HepG2 (cell line): ENCODE data around the gene BSN. TPM values are rescaled to one million over a fixed set of nuclear protein-coding genes. Genes with fewer than 3 reads are reported as not detected.

ENCODE experiments used
- ATAC-seq: fragments of 200-7000 bp; cut with Tn5 transposase; 3 replicates; pipeline ENCODE4 v1.9.1; 2020; ENCODE audit warnings: mild to moderate bottlenecking, moderate library complexity
- BruUV-seq: library from RNA; stranded (reverse); fragments of 400-500 nt; replicated peaks from 2 replicates; lab custom pipeline; 2021; lab: Mats Ljungman, UMichigan
- CTCF ChIA-PET: fragments of 300-600 bp; formaldehyde crosslinking; extraction: SDS; loops from one replicate; lab custom pipeline; 2021; ENCODE audit warnings: low total read pairs, inconsistent platforms, low intra/inter-chr PET ratio; lab: Yijun Ruan, JAX
- POLR2A ChIA-PET: fragments of 350-600 bp; sonication (Branson Sonifier 250); formaldehyde crosslinking; loops from one replicate; lab custom pipeline; 2020; ENCODE audit warnings: antibody characterized with exemption, inconsistent platforms; lab: Yijun Ruan, JAX
- DNase-seq: peaks from one replicate; pipeline ENCODE4 v3.0.0-alpha.2; 2015; ENCODE audit warnings: low spot score
- FAIRE-seq: peaks from 3 replicates; lab custom pipeline; 2011; peaks lifted over from hg19 to GRCh38; lab: Jason Lieb, UNC
- H2AFZ ChIP-seq: one replicate; pipeline ENCODE4 v1.6.1; 2011; ENCODE audit warnings: low read length, inconsistent platforms
- H3K27ac ChIP-seq: fragments of 300-600 bp; 3 replicates; pipeline ENCODE4 v1.8.0; 2011; ENCODE audit warnings: mixed run types, mild to moderate bottlenecking, mixed read lengths, low read length, inconsistent platforms; ENCODE audit not compliant: insufficient read depth; ENCODE audit errors: extremely low read length
- H3K27me3 ChIP-seq, 2 experiments: fragments of 200-600 bp in 1 of 2; 2 replicates in 1 of 2; 3 replicates in 1 of 2; pipeline versions ENCODE4 v1.6.0 to v1.8.0; 2011; ENCODE audit warnings: low read length in 2 of 2, mild to moderate bottlenecking in 2 of 2, moderate library complexity in 2 of 2, inconsistent platforms in 1 of 2; ENCODE audit not compliant: insufficient read depth in 2 of 2, control insufficient read depth in 1 of 2
- H3K36me3 ChIP-seq, 2 experiments: fragments of 200-600 bp in 1 of 2; replicated peaks in 1 of 2; 2 replicates in 1 of 2; 3 replicates in 1 of 2; pipeline versions ENCODE4 v1.5.1 to v1.8.0; 2011; ENCODE audit warnings: low read length in 2 of 2, inconsistent platforms in 1 of 2; ENCODE audit not compliant: insufficient read depth in 2 of 2, control insufficient read depth in 1 of 2
- H3K4me1 ChIP-seq: 2 replicates; pipeline ENCODE4 v1.5.1; 2012; ENCODE audit warnings: low read length, inconsistent platforms; ENCODE audit not compliant: insufficient read depth
- H3K4me2 ChIP-seq: 2 replicates; pipeline ENCODE4 v1.6.0; 2011; ENCODE audit warnings: low read depth, low read length, inconsistent platforms
- H3K4me3 ChIP-seq, 3 experiments: fragments of 200-600 bp in 1 of 3; sonication (generic), shearing (Covaris generic) in 1 of 3; replicated peaks in 1 of 3; 2 replicates each; pipeline ENCODE4 v1.5.1; 2011 to 2016; ENCODE audit warnings: low read length in 3 of 3, inconsistent platforms in 2 of 3, low read depth in 2 of 3, mild to moderate bottlenecking in 2 of 3, control low read depth in 1 of 3, mixed read lengths in 1 of 3; ENCODE audit not compliant: insufficient read depth in 1 of 3
- H3K79me2 ChIP-seq: one replicate; pipeline ENCODE4 v1.6.1; 2011; ENCODE audit warnings: low read length, inconsistent platforms; ENCODE audit not compliant: insufficient read depth
- H3K9ac ChIP-seq: 2 replicates; pipeline ENCODE4 v1.6.0; 2011; ENCODE audit warnings: mild to moderate bottlenecking, low read depth, low read length, inconsistent platforms; ENCODE audit not compliant: insufficient read depth
- H3K9me3 ChIP-seq: 2 replicates; pipeline ENCODE4 v1.5.1; 2012; ENCODE audit warnings: mild to moderate bottlenecking, low read length
- H4K20me1 ChIP-seq: 2 replicates; pipeline ENCODE4 v1.6.0; 2011; ENCODE audit warnings: inconsistent platforms, mild to moderate bottlenecking, low read length, moderate library complexity; ENCODE audit not compliant: insufficient read depth
- FOXJ3 ChIP-seq: sonication (generic); formaldehyde crosslinking; IDR thresholded peaks from 2 replicates; pipeline ENCODE4 v1.4.0; 2020; ENCODE audit warnings: missing genetic modification reagents, mild to moderate bottlenecking, borderline replicate concordance
- GABPB1 ChIP-seq: IDR thresholded peaks from 2 replicates; pipeline ENCODE4 v1.6.1; 2016; ENCODE audit warnings: mild to moderate bottlenecking, missing genetic modification reagents, moderate library complexity, missing compliant biosample characterization
- GATA4 ChIP-seq: sonication (generic); IDR thresholded peaks from 2 replicates; pipeline ENCODE4 v1.6.1; 2016; ENCODE audit warnings: antibody characterized with exemption, low read depth, borderline replicate concordance
- MXD3 ChIP-seq: IDR thresholded peaks from 2 replicates; pipeline ENCODE4 v1.6.1; 2016; ENCODE audit warnings: mild to moderate bottlenecking, missing biosample characterization, missing genetic modification reagents
- MZF1 ChIP-seq: sonication (generic); formaldehyde crosslinking; IDR thresholded peaks from 2 replicates; pipeline ENCODE4 v1.8.1; 2023; ENCODE audit warnings: mild to moderate bottlenecking, missing genetic modification reagents, borderline replicate concordance
- NFIC ChIP-seq: IDR thresholded peaks from 2 replicates; pipeline ENCODE4 v1.6.1; 2012; ENCODE audit warnings: mild to moderate bottlenecking, low read length, inconsistent platforms
- PHF21A ChIP-seq: sonication (generic); formaldehyde crosslinking; IDR thresholded peaks from 2 replicates; pipeline ENCODE4 v1.5.0; 2020; ENCODE audit warnings: mild to moderate bottlenecking, missing genetic modification reagents
- ZFP82 ChIP-seq: sonication (generic); formaldehyde crosslinking; IDR thresholded peaks from 2 replicates; pipeline ENCODE4 v1.5.1; 2020; ENCODE audit warnings: mild to moderate bottlenecking, missing genetic modification reagents, borderline replicate concordance
- ZNF263 ChIP-seq: sonication (generic); formaldehyde crosslinking; IDR thresholded peaks from 2 replicates; pipeline ENCODE4 v1.4.0; 2020; ENCODE audit warnings: missing genetic modification reagents
- ZNF383 ChIP-seq: sonication (generic); formaldehyde crosslinking; IDR thresholded peaks from 2 replicates; pipeline ENCODE4 v1.4.0; 2020; ENCODE audit warnings: missing genetic modification reagents, mild to moderate bottlenecking, borderline replicate concordance
- ZNF44 ChIP-seq: sonication (generic); formaldehyde crosslinking; IDR thresholded peaks from 2 replicates; pipeline ENCODE4 v1.5.1; 2020; ENCODE audit warnings: mild to moderate bottlenecking, missing genetic modification reagents
- ZNF737 ChIP-seq: sonication (generic); formaldehyde crosslinking; IDR thresholded peaks from 2 replicates; pipeline ENCODE4 v1.5.0; 2020; ENCODE audit warnings: missing genetic modification reagents, mild to moderate bottlenecking, borderline replicate concordance
- WGBS: methylation state at CpG from one replicate; pipeline ENCODE4 v1.1.6; 2017; ENCODE audit warnings: low lambda C conversion rate; 5-methylcytosine and 5-hydroxymethylcytosine counted together
- in situ Hi-C: cut with HindIII; loops from 2 replicates; pipeline ENCODE4 v1.10.0; 2017; ENCODE audit warnings: low pct_unique_long_range_greater_than_20kb; ENCODE audit not compliant: extremely low pct_ligation_motif_present
- intact Hi-C: fragments of 100-400 bp; cut with micrococcal nuclease; formaldehyde crosslinking; loops from one replicate; pipeline ENCODE4 v1.10.0; 2022; ENCODE audit not compliant: unreplicated experiment
- polyA plus RNA-seq, 8 experiments: library from polyadenylated mRNA; depleted of rRNA in 3 of 8; stranded (reverse) in 7 of 8; unstranded in 1 of 8; fragments of >200 nt; fragmentation: Illumina TruSeq in 4 of 8; extraction: Trizol in 4 of 8; gene quantifications; 2 replicates each; pipeline versions ENCODE4 v1.2.1 to v1.2.3, GENCODE V29; 2011 to 2016; ENCODE audit warnings: low read depth in 4 of 8, missing spikeins in 1 of 8, mixed read lengths in 1 of 8; ENCODE audit not compliant: insufficient read depth in 1 of 8
- total RNA-seq, 5 experiments: library from RNA; depleted of rRNA; stranded (reverse); fragments of >200 nt; fragmentation: Illumina TruSeq; extraction: Trizol; gene quantifications; 2 replicates each; pipeline ENCODE4 v1.2.3, GENCODE V29; 2016; ENCODE audit warnings: low read depth in 1 of 5
- TF ChIP-seq, protein P1 (sequence below): sonication (generic); formaldehyde crosslinking; IDR thresholded peaks from 2 replicates; pipeline ENCODE4 v1.4.0; 2020; ENCODE audit warnings: missing genetic modification reagents
- TF ChIP-seq, protein P2 (sequence below): sonication (generic); formaldehyde crosslinking; IDR thresholded peaks from 2 replicates; pipeline ENCODE4 v1.4.0; 2020; ENCODE audit warnings: missing genetic modification reagents, low read depth, mild to moderate bottlenecking, borderline replicate concordance
- TF ChIP-seq, protein P3 (sequence below): sonication (generic); formaldehyde crosslinking; IDR thresholded peaks from 2 replicates; pipeline ENCODE4 v1.8.0; 2022; ENCODE audit warnings: mild to moderate bottlenecking, missing genetic modification reagents, moderate library complexity

Gene BSN
- total and polyA plus RNA-seq, 2 of the 13 experiments (the other 11 are each of a cell fraction or from before 2014, with no cell fraction given), result 0.42 to 0.86 TPM

DNA sequence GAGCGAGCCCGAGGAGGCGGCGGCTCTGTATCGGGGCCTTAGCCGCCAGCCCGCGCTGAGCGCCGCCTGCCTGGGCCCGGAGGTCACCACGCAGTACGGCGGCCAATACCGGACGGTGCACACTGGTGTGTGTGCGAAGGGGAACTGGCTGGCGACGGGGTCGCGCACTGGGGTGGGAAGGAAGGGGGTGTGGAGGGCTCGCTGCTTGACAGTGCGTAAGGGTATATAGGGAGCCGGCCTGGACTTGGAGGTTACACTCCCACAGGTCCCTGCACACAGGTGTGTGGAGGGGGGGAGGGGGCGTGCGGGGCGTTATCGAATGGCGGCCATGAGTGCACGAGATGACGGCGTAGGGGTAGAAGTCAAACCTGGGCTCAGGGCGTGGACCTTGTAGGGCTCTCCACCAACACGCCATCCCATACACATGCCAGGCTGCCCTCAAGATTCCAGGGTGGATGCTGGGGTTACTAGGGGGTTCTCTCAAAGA, 120.3 kb downstream of the BSN start:
- Histone ChIP-seq H3K27ac (peak overlapping the region; percentile 85), H3K4me2 (peak overlapping the region; percentile 91), H4K20me1 (no peaks in the 10 kb centered on the region), H3K79me2 (peaks cover 22% of the 10 kb centered on the region), H2AFZ (no peak overlapping the region), H3K27me3 (no peaks in the 10 kb centered on the region), H3K9ac (peak overlapping the region; percentile 86), H3K9me3 (no peaks in the 10 kb centered on the region), H3K4me1 (peaks cover 57% of the 10 kb centered on the region), H3K36me3 (peaks cover 20 to 40% of the 10 kb centered on the region in 2 experiments), H3K4me3 (peak overlapping the region; percentile 80 to 99 (median 80))
- peak; percentile 45 for ATAC-seq
- in situ Hi-C loops, result loop anchor here (5.0 to 10.0 kb wide), 2 partner anchors 110 to 137 kb away; no protein-coding TSS in a partner anchor
- intact Hi-C loops, result loop anchor here (5.0 kb wide), 2 partner anchors 67 to 207 kb away; no protein-coding TSS in a partner anchor
- ChIA-PET CTCF (no interaction called here), POLR2A (no interaction called here)
- 0% methylated on average over 7 of the region's 34 CpGs for WGBS
- no peak for DNase-seq
- BruUV-seq, result no TSS peak
- no peak for FAIRE-seq
- TF ChIP-seq ZNF263 (CRISPR knock-in tag) (no peak), MXD3 (CRISPR knock-in tag) (0 out of 2 replicates have a peak, but pooled peaks have one; percentile 27), PHF21A (peak; percentile 12; the same call in 1 of the 2 replicates), ZNF737 (CRISPR knock-in tag) (peak; percentile 86; the same call in 1 of the 2 replicates), NFIC (no peak), ZNF44 (CRISPR knock-in tag) (0 out of 2 replicates have a peak, but pooled peaks have one; percentile 10), FOXJ3 (CRISPR knock-in tag) (no peak), ZNF383 (CRISPR knock-in tag) (no peak), GABPB1 (CRISPR knock-in tag) (no peak; the same call in 1 of the 2 replicates), MZF1 (no peak), GATA4 (0 out of 2 replicates have a peak, but pooled peaks have one; percentile 5), ZFP82 (no peak)
- TF ChIP-seq, protein P1, sequence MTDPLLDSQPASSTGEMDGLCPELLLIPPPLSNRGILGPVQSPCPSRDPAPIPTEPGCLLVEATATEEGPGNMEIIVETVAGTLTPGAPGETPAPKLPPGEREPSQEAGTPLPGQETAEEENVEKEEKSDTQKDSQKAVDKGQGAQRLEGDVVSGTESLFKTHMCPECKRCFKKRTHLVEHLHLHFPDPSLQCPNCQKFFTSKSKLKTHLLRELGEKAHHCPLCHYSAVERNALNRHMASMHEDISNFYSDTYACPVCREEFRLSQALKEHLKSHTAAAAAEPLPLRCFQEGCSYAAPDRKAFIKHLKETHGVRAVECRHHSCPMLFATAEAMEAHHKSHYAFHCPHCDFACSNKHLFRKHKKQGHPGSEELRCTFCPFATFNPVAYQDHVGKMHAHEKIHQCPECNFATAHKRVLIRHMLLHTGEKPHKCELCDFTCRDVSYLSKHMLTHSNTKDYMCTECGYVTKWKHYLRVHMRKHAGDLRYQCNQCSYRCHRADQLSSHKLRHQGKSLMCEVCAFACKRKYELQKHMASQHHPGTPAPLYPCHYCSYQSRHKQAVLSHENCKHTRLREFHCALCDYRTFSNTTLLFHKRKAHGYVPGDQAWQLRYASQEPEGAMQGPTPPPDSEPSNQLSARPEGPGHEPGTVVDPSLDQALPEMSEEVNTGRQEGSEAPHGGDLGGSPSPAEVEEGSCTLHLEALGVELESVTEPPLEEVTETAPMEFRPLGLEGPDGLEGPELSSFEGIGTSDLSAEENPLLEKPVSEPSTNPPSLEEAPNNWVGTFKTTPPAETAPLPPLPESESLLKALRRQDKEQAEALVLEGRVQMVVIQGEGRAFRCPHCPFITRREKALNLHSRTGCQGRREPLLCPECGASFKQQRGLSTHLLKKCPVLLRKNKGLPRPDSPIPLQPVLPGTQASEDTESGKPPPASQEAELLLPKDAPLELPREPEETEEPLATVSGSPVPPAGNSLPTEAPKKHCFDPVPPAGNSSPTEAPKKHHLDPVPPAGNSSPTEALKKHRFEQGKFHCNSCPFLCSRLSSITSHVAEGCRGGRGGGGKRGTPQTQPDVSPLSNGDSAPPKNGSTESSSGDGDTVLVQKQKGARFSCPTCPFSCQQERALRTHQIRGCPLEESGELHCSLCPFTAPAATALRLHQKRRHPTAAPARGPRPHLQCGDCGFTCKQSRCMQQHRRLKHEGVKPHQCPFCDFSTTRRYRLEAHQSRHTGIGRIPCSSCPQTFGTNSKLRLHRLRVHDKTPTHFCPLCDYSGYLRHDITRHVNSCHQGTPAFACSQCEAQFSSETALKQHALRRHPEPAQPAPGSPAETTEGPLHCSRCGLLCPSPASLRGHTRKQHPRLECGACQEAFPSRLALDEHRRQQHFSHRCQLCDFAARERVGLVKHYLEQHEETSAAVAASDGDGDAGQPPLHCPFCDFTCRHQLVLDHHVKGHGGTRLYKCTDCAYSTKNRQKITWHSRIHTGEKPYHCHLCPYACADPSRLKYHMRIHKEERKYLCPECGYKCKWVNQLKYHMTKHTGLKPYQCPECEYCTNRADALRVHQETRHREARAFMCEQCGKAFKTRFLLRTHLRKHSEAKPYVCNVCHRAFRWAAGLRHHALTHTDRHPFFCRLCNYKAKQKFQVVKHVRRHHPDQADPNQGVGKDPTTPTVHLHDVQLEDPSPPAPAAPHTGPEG (CRISPR knock-in tag), result no peak
- TF ChIP-seq, protein P2, sequence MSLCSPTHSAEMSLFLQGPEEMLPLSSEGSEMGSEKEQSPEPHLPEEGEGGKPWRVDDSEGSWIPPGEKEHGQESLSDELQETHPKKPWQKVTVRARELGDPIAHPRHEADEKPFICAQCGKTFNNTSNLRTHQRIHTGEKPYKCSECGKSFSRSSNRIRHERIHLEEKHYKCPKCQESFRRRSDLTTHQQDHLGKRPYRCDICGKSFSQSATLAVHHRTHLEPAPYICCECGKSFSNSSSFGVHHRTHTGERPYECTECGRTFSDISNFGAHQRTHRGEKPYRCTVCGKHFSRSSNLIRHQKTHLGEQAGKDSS (CRISPR knock-in tag), result no peak
- TF ChIP-seq, protein P3, sequence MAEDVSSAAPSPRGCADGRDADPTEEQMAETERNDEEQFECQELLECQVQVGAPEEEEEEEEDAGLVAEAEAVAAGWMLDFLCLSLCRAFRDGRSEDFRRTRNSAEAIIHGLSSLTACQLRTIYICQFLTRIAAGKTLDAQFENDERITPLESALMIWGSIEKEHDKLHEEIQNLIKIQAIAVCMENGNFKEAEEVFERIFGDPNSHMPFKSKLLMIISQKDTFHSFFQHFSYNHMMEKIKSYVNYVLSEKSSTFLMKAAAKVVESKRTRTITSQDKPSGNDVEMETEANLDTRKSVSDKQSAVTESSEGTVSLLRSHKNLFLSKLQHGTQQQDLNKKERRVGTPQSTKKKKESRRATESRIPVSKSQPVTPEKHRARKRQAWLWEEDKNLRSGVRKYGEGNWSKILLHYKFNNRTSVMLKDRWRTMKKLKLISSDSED (CRISPR knock-in tag), result no peak
